SK-N-SH (cell line): Measurements from ENCODE around the gene ZC3H13. TPM values are rescaled to one million over a fixed set of nuclear protein-coding genes. Genes with fewer than 3 reads are reported as not detected.

Source experiments
- CTCF ChIA-PET: fragments of 300-600, 350-600 bp; formaldehyde crosslinking; extraction: SDS; loops from one replicate; lab custom pipeline; 2021; lab: Yijun Ruan, JAX
- POLR2A ChIA-PET: fragments of 350-600 bp; sonication (Branson Sonifier 250); formaldehyde crosslinking; extraction: SDS; loops from one replicate; lab custom pipeline; 2020; ENCODE audit warnings: antibody characterized with exemption, inconsistent platforms; lab: Yijun Ruan, JAX
- DNase-seq: peaks from one replicate; pipeline ENCODE4 v3.0.0; 2012
- H2AFZ ChIP-seq: fragments of 200-600 bp; sonication (generic); 2 replicates; pipeline ENCODE4 v1.8.1; 2016; ENCODE audit warnings: antibody characterized with exemption, mild to moderate bottlenecking, low read depth
- H3F3A ChIP-seq: fragments of 200-600 bp; sonication (generic); replicated peaks from 2 replicates; pipeline ENCODE3; 2016; ENCODE audit warnings: antibody characterized with exemption, mild to moderate bottlenecking; ENCODE audit not compliant: insufficient read depth
- H3K27ac ChIP-seq, 2 experiments: fragments of 200-500 bp in 1 of 2; fragments of 200-600 bp in 1 of 2; sonication (Bioruptor generic) in 1 of 2; sonication (generic), shearing (Covaris generic) in 1 of 2; 2 replicates each; pipeline versions ENCODE4 v1.5.1 to v1.6.1; 2014 to 2016; ENCODE audit warnings: low read depth in 2 of 2, inconsistent platforms in 1 of 2, low read length in 1 of 2, mild to moderate bottlenecking in 1 of 2, mixed read lengths in 1 of 2
- H3K27me3 ChIP-seq: fragments of 200-600 bp; sonication (generic), shearing (Covaris generic); 2 replicates; pipeline ENCODE4 v1.6.1; 2016; ENCODE audit warnings: mixed run types; ENCODE audit not compliant: insufficient read depth
- H3K36me3 ChIP-seq, 2 experiments: fragments of 200-500 bp in 1 of 2; fragments of 200-600 bp in 1 of 2; sonication (Bioruptor generic) in 1 of 2; sonication (generic) in 1 of 2; replicated peaks in 1 of 2; 2 replicates each; pipeline versions ENCODE3 to v1.5.1; 2014 to 2016; ENCODE audit warnings: low read length in 1 of 2, mild to moderate bottlenecking in 1 of 2; ENCODE audit not compliant: insufficient read depth in 2 of 2, control insufficient read depth in 1 of 2
- H3K4me1 ChIP-seq, 2 experiments: fragments of 200-500 bp in 1 of 2; fragments of 200-600 bp in 1 of 2; sonication (Bioruptor generic) in 1 of 2; sonication (generic), shearing (Covaris generic) in 1 of 2; 2 replicates each; pipeline versions ENCODE4 v1.5.1 to v1.6.1; 2014 to 2016; ENCODE audit warnings: low read depth in 1 of 2, low read length in 1 of 2, mixed run types in 1 of 2; ENCODE audit not compliant: insufficient read depth in 2 of 2, control insufficient read depth in 1 of 2
- H3K4me2 ChIP-seq: fragments of 200-600 bp; sonication (generic), shearing (Covaris generic); 2 replicates; pipeline ENCODE4 v1.6.1; 2017; ENCODE audit warnings: mixed run types
- H3K4me3 ChIP-seq, 2 experiments: fragments of 200-500 bp in 1 of 2; fragments of 200-600 bp in 1 of 2; sonication (Bioruptor generic) in 1 of 2; sonication (generic), shearing (Covaris generic) in 1 of 2; 2 replicates each; pipeline versions ENCODE4 v1.5.1 to v1.8.1; 2014 to 2016; ENCODE audit warnings: low read depth in 2 of 2, inconsistent platforms in 1 of 2, low read length in 1 of 2, mild to moderate bottlenecking in 1 of 2, mixed read lengths in 1 of 2, moderate library complexity in 1 of 2
- H3K79me2 ChIP-seq: fragments of 200-600 bp; sonication (generic); 2 replicates; pipeline ENCODE4 v1.8.1; 2017; ENCODE audit warnings: mild to moderate bottlenecking; ENCODE audit not compliant: insufficient read depth
- H3K9ac ChIP-seq: fragments of 200-600 bp; sonication (generic); 2 replicates; pipeline ENCODE4 v1.6.1; 2017; ENCODE audit warnings: mixed run types
- H3K9me2 ChIP-seq: fragments of 200-600 bp; sonication (generic); 2 replicates; pipeline ENCODE4 v1.6.1; 2017; ENCODE audit warnings: mixed run types
- H3K9me3 ChIP-seq: fragments of 200-600 bp; sonication (generic); 2 replicates; pipeline ENCODE4 v1.6.1; 2017; ENCODE audit warnings: mixed run types, mild to moderate bottlenecking, moderate library complexity
- H4K20me1 ChIP-seq: fragments of 200-600 bp; sonication (generic); 2 replicates; pipeline ENCODE4 v1.6.1; 2017; ENCODE audit warnings: mild to moderate bottlenecking, mixed run types; ENCODE audit not compliant: insufficient read depth
- EP300 ChIP-seq, 2 experiments: IDR thresholded peaks; 2 replicates each; pipeline versions ENCODE4 v1.4.0 to v1.6.1; 2012; ENCODE audit warnings: borderline replicate concordance in 1 of 2, low read depth in 1 of 2, low read length in 1 of 2
- FOSL2 ChIP-seq: IDR thresholded peaks from 2 replicates; pipeline ENCODE4 v1.4.0; 2012; ENCODE audit warnings: low read depth, mild to moderate bottlenecking, moderate library complexity, borderline replicate concordance
- FOXM1 ChIP-seq: IDR thresholded peaks from 2 replicates; pipeline ENCODE4 v1.4.0; 2012; ENCODE audit warnings: low read depth, mild to moderate bottlenecking
- GABPA ChIP-seq: IDR thresholded peaks from 2 replicates; pipeline ENCODE4 v1.4.0; 2012; ENCODE audit warnings: low read depth, mild to moderate bottlenecking
- GATA2 ChIP-seq: sonication (generic); formaldehyde crosslinking; IDR thresholded peaks from 2 replicates; pipeline ENCODE4 v1.5.0; 2020; ENCODE audit warnings: mild to moderate bottlenecking, missing genetic modification reagents
- MXI1 ChIP-seq: IDR thresholded peaks from 2 replicates; pipeline ENCODE4 v1.6.1; 2012; ENCODE audit warnings: mild to moderate bottlenecking, low read depth, low read length, improper control_type of control experiment
- NFIC ChIP-seq: IDR thresholded peaks from 2 replicates; pipeline ENCODE4 v1.4.0; 2012; ENCODE audit warnings: borderline replicate concordance
- PBX3 ChIP-seq: IDR thresholded peaks from 2 replicates; pipeline ENCODE4; 2012
- POLR2AphosphoS5 ChIP-seq: IDR thresholded peaks from 2 replicates; pipeline ENCODE4 v1.6.1; 2012; ENCODE audit warnings: low read depth, low read length
- RCOR1 ChIP-seq: fragments of 150-350 bp; IDR thresholded peaks from 2 replicates; pipeline ENCODE4 v1.6.1; 2017; ENCODE audit warnings: antibody characterized with exemption, low read length
- SIN3A ChIP-seq: IDR thresholded peaks from 2 replicates; pipeline ENCODE4 v1.6.1; 2012; ENCODE audit warnings: low read depth, mild to moderate bottlenecking, low read length, moderate library complexity, borderline replicate concordance
- TCF12 ChIP-seq: IDR thresholded peaks from 2 replicates; pipeline ENCODE4 v1.4.0; 2012
- TEAD4 ChIP-seq: IDR thresholded peaks from 2 replicates; pipeline ENCODE4 v1.4.0; 2012; ENCODE audit warnings: mild to moderate bottlenecking, borderline replicate concordance; ENCODE audit not compliant: insufficient read depth
- USF1 ChIP-seq: IDR thresholded peaks from 2 replicates; pipeline ENCODE4 v1.4.0; 2012; ENCODE audit warnings: low read depth, borderline replicate concordance
- USF2 ChIP-seq: fragments of 150-350 bp; IDR thresholded peaks from 2 replicates; pipeline ENCODE4 v1.6.1; 2017; ENCODE audit warnings: antibody characterized with exemption, low read length, low read depth, borderline replicate concordance
- WGBS: methylation state at CpG from one replicate; pipeline ENCODE4 v1.1.6; 2017; ENCODE audit warnings: low lambda C conversion rate; 5-methylcytosine and 5-hydroxymethylcytosine counted together
- polyA plus RNA-seq, 3 experiments: library from polyadenylated mRNA; depleted of rRNA; stranded (reverse); fragments of >200 nt; gene quantifications; 2 replicates each; pipeline ENCODE4 v1.2.3, GENCODE V29; 2012

The ZC3H13 gene
- polyA plus RNA-seq, 1 of the 3 experiments (the other 2 are of a cell fraction): 4.4 TPM

DNA sequence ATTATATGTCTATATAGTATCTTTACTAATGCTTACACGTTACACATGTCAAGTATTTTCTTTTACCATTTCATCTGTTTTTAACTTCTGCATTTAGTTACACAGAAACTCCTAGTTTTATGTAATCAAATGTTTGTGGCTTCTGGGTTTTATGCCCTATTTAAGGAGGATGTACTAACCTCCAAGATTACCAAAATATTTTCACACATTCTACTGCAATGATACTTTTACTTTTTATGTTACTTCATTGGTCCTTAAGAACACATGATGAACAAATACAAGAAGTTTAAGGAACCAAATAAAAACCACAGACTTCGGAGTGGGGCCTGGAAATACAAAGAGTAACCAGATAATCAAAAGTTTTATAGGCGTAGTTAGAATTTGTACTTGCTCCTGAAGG lies 37.2 kb downstream of the ZC3H13 start:
- H3K4me2 ChIP-seq: no peak overlapping the region
- H3K27me3 ChIP-seq: no peaks in the 10 kb centered on the region
- no peaks in the 10 kb centered on the region for H3K79me2 ChIP-seq
- H3K4me3 ChIP-seq: no peak overlapping the region
- H3K4me1 ChIP-seq: no peaks in the 10 kb centered on the region
- WGBS: 94% methylated on average over 3 of the region's 3 CpGs
- no peaks in the 10 kb centered on the region for H4K20me1 ChIP-seq
- POLR2A ChIA-PET: no interaction called here
- no peak for TF ChIP-seq GABPA
- no peak for TF ChIP-seq POLR2AphosphoS5
- no peak for TF ChIP-seq USF2
- no peak for TF ChIP-seq USF1
- TF ChIP-seq EP300 (IDR thresholded peaks at IDR 0.05; ENCODE audit: borderline replicate concordance in 1 of 2, low read depth in 1 of 2, low read length in 1 of 2): no peak
- TF ChIP-seq MXI1: no peak
- TF ChIP-seq TCF12: no peak
- no peak for TF ChIP-seq GATA2
- no peak for TF ChIP-seq SIN3A
- no peak for TF ChIP-seq NFIC
- TF ChIP-seq PBX3: no peak
- TF ChIP-seq TEAD4: no peak
- no peak for TF ChIP-seq FOXM1
- no peak for TF ChIP-seq RCOR1
- H3K9me2 ChIP-seq: no peaks in the 10 kb centered on the region
- no peak overlapping the region for H3K27ac ChIP-seq
- H3K9ac ChIP-seq: no peak overlapping the region
- H2AFZ ChIP-seq: no peak overlapping the region
- no peaks in the 10 kb centered on the region for H3K9me3 ChIP-seq
- no peak for DNase-seq
- peaks cover 61 to 86% of the 10 kb centered on the region in 2 experiments for H3K36me3 ChIP-seq
- CTCF ChIA-PET: interaction anchor here (0.6 kb wide), 1 partner anchor 43 kb away, joined by 3 read pairs; no protein-coding TSS in a partner anchor
- peaks cover 3% of the 10 kb centered on the region for H3F3A ChIP-seq

DNA sequence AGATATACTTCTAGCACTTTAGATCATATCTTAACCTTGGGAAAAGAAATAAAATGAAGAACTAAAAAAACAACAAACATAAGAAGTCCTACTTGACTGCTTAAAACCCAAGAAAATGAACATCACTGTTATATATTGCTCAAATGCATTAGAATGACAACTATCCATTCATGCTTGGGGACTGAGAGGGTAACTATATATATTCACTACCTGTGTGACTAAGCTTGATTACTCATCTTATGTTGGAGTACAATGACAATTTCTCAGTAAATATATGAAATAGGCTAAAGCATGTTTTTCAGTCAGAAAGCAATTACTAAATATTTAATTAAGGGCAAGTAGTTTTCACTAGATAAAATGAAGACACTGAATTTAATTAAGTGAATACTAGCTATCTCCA lies 40.1 kb downstream of the ZC3H13 start:
- H3K27ac ChIP-seq: no peak overlapping the region
- no peak overlapping the region for H3K4me2 ChIP-seq
- H3F3A ChIP-seq: peaks cover 5% of the 10 kb centered on the region
- H3K9me3 ChIP-seq: no peaks in the 10 kb centered on the region
- H3K4me1 ChIP-seq: no peaks in the 10 kb centered on the region; a peak in 1 of 4 replicates
- H3K27me3 ChIP-seq: no peaks in the 10 kb centered on the region
- no peak overlapping the region for H3K9ac ChIP-seq
- H3K79me2 ChIP-seq: no peaks in the 10 kb centered on the region
- H3K36me3 ChIP-seq: peaks cover 68 to 85% of the 10 kb centered on the region in 2 experiments
- no peak overlapping the region for H2AFZ ChIP-seq
- H3K4me3 ChIP-seq: no peak overlapping the region
- H4K20me1 ChIP-seq: no peaks in the 10 kb centered on the region
- no peak for DNase-seq
- no peaks in the 10 kb centered on the region for H3K9me2 ChIP-seq
- TF ChIP-seq EP300 (IDR thresholded peaks at IDR 0.05; ENCODE audit: borderline replicate concordance in 1 of 2, low read depth in 1 of 2, low read length in 1 of 2) (no peak), FOSL2 (peak; percentile 35; the same call in 1 of the 2 replicates)
- ChIA-PET POLR2A (no interaction called here), CTCF (interaction anchor here (1.6 to 2.1 kb wide), 2 partner anchors 12 to 205 kb away, joined by 3 to 7 read pairs; no protein-coding TSS in a partner anchor)
